EH (cell line): ENCODE data around the gene TLR6.

Experiments
- DNase-seq: peaks from one replicate; pipeline ENCODE4 v3.0.0-alpha.2; 2015; ENCODE audit warnings: low read depth

The TLR6 gene

DNA sequence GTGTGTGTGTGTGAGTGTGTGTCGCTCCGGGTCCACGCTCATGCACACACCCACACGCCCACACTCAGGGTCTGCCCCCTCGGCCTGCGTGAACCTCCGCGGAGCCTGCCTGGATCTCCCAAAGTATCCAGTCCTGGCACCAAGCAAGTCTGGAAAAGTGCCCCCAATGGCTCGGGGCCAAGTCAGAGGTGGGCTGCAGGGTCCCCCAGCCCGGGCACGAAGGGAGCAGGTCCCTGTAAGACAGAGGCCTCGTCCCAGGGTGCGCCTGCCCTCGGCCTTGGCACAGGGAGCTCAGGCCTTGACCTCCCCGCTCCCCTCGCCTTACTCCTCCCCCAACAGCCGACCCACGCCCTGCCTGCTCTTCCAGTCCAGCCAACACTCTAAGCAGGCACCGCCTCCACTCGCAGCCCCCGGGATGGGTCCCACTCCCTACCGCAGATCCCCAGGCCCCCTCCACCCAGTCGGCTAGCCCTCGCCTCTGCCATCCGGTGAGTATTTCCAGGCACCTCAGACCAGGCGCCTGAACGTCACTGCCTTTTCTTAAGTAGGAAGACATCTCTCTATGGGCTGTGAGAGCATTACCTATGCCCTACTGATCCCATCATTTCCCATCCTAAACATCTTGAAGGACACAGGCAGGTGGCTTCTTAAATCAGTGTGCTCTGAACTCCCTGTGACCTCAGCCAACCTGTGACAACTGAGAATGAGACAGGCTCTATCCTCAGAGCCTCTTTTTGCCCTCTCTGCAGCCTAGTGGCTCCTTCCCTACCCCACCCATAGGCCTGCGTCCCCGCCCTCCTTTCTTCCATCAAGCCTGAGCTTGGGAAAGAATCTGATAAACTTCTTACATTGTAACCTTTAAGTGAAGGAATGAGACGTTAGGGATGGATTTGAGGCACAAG lies 11.7 kb upstream of the TLR6 start:
- DNase-seq = peak; percentile 62

DNA sequence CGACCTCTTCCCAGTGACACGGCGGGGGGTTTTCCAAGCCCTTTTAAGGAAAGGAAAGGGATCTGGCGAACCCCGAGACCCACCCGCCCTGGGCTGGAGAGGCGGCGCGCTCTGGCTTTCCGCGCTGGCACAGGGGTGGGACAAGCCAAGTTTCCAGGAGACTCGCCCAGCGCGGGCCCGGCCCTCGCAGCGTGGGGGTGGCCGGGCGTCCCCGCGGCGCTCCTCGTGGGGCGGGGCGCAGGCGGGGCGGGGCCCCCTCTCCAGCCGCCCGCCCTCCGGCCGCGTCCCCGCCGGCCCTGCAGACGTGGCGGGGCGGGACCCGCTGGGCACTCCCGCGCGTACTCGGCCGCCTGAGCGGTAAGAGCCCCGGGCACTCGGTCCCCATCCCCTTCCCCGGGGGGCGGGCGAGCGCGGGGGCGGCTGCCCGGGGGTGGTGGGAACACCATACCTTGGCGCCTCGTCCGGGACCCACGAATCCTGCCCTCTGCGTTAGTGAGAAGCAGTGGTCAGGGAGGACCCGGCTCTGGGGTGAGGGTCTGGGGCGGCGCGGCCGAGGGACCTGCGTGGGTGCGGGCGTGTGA lies 11.0 kb upstream of the TLR6 start, which contains the start of gene FAM114A1:
TSS of gene FAM114A1 (plus strand) at position 329 of the 581 bp plus-strand sequence. CDS start 10,273 bp downstream, outside the sequence.
- DNase-seq = peak; percentile 90

DNA sequence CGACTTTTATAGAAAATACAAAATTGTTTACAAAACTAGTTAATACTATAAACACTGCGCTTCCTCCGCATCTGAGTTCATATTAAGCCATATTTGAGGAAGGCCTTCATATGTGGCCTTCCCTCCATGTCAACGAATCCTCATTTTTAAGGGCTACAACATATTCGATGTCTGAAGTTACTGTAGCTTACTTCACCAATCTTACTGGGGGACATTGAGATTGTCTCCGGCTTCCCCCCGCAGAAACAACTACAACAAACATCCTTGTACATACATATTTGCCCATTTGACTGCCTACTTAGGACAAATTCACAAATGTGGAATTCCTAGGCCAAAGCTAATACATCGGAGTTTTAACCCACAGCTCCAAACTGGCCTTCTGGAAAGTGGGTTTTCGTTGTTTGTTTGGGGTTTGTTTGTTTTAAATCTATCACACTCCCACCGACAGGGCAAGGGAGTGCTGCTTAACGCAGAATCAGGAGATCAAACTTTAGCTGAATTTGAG lies 10.4 kb upstream of the TLR6 start:
- no peak for DNase-seq

GRCh38 chr4:38865445-38865844 lies 8.8 kb upstream of the TLR6 start:
- no peak for DNase-seq

DNA sequence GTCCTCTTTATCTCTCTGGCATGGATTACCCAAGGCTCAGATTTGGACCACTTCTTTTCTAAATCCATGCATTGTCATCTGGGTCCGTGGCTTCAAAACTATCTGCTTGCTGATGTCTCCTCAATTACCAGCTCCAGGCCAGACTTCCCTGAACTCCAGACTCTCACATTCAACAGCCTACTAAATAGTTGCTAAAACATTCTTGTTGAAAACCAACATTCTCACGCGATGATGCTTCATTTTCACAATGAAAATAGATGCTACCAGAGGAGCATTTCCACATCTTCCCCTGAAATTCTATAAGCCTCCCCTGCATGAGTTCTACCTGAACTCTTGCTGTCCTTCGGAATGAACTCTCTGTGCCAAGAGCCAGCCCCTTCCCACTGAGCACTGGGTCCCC lies 5.2 kb upstream of the TLR6 start:
- DNase-seq = peak; percentile 76

DNA sequence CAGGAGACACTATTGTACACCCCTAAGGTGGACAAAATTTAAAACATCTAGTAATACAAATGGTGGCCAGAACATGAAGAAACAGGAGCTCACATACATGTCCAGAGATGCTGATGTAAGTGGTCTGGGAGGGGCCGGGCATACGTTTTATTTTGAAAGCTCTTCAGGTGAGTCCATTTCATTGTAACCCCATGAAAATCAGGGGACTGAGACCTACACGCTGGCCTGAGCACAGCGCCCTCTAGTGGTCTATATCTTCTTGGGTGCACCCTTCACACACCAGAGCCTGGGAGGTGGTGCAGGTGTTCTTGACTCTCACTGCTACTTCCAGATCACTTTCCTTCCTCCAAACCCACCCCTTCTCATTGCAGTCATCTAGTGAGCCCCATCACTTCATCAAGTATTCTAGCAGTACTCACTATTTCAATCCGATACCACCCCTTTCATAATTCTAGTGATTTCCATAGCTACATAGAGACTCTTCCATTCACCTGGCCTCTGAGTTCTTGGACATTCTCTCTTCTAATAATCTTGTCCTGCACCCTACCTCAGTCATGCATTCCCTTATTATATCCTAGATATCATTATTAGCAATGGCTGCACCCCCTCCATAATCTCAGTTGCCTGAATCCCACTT lies 4.3 kb upstream of the TLR6 start:
- peak; percentile 21 for DNase-seq

GRCh38 chr4:38859501-38859900 lies 2.9 kb upstream of the TLR6 start:
- no peak for DNase-seq

DNA sequence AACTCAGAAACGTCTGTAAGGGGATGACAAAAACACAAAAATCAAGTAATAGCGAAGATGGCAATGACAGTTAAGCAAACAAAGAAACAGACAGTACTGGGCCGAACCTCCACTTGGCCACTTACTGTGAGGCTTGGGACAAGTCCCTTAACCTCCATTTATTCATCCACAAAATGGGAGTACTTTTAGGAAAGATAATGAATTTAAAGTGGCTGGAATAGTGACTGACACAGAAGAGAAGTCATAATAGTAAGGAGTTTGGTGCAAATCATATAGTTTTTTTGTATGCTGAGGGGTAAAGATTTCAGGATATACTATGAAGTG lies 1.4 kb upstream of the TLR6 start:
- DNase-seq = no peak

GRCh38 chr4:38857354-38858096 lies 908 bp upstream of the TLR6 start:
- peak; percentile 92 for DNase-seq

DNA sequence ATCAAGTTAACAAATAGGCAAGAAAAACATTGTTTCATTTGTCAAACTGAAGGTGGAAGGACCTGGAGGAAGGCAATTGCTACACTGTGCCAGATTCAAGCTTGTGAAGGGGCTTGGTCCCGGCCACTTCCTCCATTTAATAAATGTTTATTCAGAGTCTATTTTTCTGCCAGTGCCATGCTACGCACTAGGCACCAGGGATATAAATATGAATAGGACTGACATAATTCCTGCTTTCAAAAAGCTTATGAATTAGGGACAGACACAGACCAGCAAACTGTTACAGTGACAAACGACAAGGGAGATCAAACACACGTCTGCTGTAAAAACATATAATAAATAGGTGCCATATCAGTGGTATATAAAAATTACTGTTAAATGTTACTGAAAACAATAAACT lies 571 bp downstream of the TLR6 start:
- DNase-seq = no peak

DNA sequence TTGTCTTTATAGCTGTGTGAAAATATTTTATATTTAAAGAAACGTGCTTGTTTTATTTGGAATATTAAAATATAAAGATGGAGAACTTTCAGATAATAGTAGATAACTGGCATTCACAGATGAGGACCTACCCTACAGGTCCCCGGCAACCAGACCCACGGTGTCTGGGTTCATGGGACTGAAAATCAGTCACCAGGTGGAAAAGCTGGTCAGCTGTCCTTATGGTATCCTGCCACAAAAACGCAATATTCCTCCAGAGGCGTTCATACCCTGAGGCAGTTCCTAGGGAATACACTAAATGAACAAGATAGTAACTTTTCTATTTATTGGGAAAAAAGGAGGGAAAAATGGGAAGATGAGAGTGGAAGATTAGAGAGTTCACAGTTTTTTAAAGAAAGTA lies 1.2 kb downstream of the TLR6 start:
- no peak for DNase-seq

- DNase-seq = no peak
Measured at GRCh38 chr4:38846015-38846414, 10.6 kb downstream of the TLR6 start.

DNA sequence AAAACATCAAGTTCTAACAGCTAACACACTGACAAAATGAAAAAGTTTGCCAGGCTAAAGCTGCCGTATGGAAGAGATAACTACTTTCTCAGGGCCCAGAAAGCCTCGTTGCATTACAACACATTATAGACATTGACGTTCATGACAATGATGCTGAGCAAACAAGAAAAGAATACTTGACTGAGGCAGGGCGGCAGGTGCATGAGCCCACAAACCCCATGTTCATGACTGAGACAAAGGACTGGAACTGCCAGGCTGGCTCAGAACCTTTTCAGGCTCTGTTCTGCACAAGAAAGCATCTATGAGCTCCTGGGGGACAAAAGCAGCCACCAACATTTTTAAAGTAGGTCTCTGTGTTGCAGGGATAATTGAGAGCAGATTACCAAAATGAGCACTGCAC lies 13.6 kb downstream of the TLR6 start:
- no peak for DNase-seq

DNA sequence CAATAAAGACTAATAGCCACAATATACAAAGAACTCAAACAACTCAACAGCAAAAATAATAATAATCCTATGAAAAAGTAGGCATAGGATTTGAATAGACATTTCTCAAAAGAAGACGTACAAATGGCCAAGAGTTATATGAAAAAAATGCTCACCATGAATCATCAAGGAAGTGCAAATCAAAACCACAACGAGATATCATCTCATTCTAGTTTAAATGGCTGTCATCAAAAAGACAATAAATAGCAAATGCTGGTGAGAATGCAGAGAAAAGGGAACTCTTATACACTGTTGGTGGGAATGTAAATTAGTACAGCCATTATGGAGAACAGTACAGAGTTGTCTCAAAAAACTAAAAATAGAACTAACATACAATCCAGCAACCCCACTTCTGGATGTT lies 18.8 kb downstream of the TLR6 start:
- DNase-seq = peak; percentile 85

DNA sequence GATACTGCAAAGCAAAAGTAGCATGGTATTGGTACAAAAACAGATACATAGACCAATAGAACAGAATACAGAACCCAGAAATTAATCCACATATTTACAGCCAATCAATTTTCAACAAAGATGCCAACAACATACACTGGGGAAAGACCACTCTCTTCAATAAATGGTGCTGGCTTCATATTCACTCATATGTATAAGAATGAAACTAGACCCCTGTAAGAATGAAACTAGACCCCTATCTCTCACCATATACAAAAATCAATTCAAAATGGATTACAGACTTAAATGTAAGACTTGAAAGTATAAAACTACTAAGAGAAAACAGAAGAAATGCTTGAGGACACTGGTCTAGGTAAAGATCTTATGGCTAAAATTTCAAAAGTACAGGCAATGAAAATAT lies 19.3 kb downstream of the TLR6 start:
- no peak for DNase-seq

DNA sequence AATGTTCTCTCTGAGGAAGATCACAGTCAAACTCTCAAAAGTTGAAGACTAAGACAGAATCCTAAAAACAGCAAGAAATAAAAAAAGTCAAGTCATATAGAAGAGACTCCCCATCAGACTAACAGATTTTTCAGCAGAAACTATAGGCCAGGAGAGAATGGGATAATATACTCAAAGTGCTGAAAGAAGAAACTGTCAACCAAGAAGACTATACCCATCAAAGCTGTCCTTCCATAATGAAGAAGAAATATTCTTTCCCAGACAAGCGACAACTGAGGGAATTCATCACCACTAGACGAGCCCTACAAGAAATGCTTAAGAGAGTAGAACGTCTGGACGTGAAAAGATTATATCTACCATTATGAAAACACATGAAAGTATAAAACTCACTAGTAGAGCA lies 22.0 kb downstream of the TLR6 start:
- no peak for DNase-seq

DNA sequence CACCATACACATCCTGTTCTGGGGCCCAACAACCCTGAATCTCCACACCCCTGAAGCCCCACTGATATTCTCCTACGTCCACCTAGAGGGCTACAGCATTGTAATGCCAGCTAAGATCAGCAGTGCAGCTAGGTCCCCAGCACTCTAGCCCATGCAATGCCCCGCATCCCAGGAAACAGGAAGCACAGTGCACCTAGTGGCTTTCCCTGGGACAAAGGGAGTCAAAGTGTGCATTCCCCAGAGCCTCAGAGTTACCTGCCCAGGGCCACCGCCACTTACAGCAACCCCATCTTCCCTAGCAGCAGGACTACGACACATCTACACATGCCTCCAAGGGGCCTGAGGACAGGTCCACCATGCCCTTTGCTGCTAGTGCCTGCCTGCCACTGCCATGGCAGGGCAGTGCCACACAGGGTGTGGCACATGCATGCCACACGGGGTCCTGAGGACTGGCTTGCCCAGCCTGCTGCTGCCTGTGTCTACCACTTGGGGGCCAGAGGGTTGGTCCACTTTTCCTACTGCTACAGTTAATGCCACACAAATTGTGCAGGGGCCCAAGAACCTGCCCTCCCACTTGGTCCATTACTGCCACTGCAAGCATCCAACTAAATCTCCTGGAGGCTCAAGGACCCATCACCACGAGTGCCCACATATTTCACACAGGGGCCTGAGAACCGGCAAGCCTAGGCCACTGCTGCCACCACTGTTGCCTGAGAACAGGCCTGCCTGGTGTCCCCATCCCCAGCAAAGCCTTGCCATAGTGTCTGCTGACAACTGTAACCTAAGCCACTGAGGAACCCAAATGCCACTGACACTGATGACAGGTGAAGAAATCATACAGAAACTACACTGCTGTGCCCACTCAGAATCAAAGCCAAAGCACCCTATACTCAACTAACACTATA lies 23.7 kb downstream of the TLR6 start:
- DNase-seq = no peak

DNA sequence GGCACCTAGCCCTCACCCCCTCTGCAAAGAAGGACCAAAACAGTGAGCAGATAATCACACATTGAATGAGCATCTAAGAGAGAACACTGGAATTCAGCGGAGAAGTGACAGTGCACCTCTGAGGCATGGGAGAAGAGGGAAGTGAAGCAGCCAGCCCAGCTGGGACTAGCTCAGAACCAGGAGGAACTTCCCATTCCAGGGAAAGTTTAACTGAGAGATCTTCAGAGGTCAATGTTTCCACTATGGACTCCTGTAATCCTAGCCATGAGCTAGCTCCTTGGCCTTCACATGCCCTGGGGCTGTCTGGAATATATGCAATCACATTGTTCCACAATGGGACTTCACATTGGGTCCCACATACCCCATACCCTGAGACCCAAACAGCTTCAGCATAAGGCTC lies 24.4 kb downstream of the TLR6 start:
- peak; percentile 51 for DNase-seq

DNA sequence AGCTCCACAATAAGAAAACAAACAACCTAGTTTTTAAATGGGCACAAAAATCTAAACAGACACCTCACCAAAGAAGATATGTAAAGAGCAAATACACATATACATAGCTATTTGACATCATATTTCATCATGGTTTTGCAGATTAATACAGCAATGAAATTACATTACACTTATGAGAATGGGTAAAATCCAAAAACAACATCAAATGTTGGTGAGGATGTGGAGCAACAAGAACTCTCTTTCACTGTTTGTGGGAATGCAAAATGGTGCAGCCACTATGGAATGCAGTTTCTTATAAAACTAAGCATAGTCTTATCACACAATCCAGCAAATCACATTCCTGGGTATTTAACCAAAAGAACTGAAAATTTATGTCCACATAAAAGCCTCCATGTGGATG lies 25.0 kb downstream of the TLR6 start:
- peak; percentile 90 for DNase-seq

DNA sequence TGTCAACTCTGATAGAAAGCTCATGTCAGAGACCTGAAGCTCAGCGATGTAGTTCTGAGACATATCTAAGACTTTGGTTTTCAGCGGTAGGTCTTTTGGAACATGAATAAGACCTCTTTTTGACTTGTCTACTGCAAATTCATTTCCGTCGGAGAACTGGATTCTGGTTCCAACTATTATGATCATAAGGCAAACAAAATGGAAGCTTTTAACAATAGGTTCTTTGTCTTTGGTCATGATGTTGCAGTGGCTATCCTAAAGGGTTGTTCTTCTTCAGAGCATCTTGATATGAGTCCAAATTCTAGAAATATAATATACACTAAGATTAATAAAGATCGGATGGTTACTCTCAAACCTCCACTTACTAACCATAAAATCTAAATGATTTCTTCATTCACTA lies 27.4 kb downstream of the TLR6 start:
- DNase-seq = no peak

DNA sequence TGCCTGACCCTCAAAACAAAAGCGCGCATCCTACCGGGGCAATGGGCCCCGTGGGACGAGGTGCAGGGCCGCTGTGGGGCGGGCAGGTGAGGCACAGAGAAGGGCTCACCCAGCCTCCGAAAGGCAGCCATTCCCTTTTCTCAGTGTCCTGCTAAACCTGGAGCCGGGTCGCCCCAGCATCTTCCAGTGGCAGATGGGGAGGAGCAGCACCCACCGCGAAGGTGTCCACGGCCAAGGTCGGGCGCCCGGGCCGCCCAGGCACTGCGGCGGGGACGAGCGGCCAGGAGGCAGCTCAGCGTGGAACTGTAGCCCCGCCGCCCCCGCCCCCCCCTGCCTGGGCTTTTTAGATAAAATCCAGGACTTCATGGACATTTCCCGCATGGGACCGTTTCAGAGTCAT lies 32.9 kb downstream of the TLR6 start:
- no peak for DNase-seq
